GM21447 (cell line): ENCODE data around the gene SAMD4B.
"Not testable (repeated sequence)": the region's sequence is repeated elsewhere in the genome, so short reads cannot be mapped to it uniquely, and the experiment has no call there.

Experiments
- ATAC-seq: cut with Tn5 transposase; IDR thresholded peaks from one replicate; pipeline ENCODE4 v1.9.1; 2021; ENCODE audit not compliant: unreplicated experiment

The SAMD4B gene

DNA sequence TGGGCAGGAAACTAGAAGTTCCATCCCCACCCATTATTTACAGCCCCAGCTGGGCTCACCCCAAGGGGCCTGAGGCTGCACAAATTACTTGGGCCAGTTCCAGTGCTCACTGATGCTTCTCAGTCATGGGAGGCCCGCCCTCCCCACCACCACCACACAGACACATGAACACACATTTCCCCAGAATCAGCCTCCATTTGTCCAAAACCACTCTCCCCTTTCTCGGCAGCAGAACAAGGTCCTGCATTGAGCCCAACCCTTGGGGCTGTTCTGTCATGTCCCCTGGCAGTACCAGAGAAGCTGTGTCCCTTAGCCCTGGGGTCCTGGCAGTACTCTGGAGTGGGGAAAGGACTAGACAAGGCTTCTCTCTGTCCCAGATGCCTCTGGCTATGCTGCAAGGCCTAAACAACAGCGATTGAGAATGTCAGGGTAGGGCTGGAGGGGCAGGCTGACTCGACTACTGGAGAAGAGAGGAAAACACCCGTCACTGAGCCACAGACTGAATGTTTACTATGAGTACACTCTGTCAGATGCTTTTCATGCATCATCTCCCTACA is 21.8 kb downstream of the SAMD4B start:
- ATAC-seq = no peak

- ATAC-seq = no peak
These were observed 23.3 kb downstream of the SAMD4B start for GRCh38 chr19:39365531-39365930.

GRCh38 chr19:39369200-39369599 is 27.0 kb downstream of the SAMD4B start:
- ATAC-seq = no peak

- ATAC-seq = no peak
These were observed 28.5 kb downstream of the SAMD4B start for GRCh38 chr19:39370735-39371134.

- ATAC-seq = no peak
These were observed 30.0 kb downstream of the SAMD4B start for GRCh38 chr19:39372047-39372802.

GRCh38 chr19:39372941-39373340 is 30.7 kb downstream of the SAMD4B start:
- ATAC-seq = no peak

- ATAC-seq = no peak
These were observed 33.7 kb downstream of the SAMD4B start for GRCh38 chr19:39375929-39376328.

DNA sequence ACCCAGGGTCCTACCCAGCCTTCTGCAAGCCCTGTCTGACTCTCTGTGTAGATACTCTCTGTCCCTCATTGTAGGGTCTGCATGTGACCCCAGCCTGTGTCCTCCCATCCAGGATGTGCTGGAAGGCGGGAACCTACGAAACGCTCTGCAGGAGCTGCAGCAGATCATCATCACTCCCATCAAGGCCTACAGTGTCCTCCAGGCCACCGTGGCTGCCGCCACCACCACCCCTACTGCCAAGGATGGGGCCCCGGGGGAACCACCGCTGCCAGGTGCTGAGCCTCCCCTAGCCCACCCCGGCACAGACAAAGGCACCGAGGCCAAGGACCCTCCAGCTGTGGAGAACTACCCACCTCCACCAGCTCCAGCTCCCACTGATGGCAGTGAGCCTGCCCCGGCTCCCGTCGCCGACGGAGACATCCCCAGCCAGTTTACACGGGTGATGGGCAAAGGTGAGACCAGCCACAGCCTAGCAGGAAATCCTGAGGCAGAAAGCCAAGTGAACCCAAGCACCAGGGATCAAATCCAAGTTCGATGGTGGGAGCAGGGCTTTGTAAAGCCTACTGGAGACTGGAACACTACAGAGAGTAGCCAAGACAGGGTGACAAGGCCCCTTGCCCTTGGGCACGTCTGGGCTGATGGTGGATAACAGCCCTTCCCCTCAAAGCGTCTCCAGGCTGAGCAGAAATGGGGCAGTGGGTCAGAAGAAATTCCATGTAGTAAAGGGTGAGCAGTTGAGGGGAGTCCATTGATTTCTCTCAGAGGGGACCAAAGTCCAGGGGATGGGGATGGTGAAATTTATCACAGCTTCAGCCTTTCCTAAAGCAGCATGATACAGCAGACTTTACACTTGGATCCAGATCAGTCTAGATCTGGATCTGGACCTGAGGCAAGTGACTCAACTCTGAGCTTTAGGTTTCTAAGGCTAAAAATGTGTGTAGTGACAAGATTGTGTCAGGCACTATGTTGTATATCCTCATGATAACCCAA is 35.4 kb downstream of the SAMD4B start:
- ATAC-seq = no peak

- ATAC-seq = not testable (repeated sequence)
These were observed 37.1 kb downstream of the SAMD4B start for GRCh38 chr19:39379366-39379765.

- ATAC-seq = no peak
These were observed 37.7 kb downstream of the SAMD4B start for GRCh38 chr19:39379865-39380396.

GRCh38 chr19:39380521-39381502 is 38.6 kb downstream of the SAMD4B start:
- no peak for ATAC-seq

DNA sequence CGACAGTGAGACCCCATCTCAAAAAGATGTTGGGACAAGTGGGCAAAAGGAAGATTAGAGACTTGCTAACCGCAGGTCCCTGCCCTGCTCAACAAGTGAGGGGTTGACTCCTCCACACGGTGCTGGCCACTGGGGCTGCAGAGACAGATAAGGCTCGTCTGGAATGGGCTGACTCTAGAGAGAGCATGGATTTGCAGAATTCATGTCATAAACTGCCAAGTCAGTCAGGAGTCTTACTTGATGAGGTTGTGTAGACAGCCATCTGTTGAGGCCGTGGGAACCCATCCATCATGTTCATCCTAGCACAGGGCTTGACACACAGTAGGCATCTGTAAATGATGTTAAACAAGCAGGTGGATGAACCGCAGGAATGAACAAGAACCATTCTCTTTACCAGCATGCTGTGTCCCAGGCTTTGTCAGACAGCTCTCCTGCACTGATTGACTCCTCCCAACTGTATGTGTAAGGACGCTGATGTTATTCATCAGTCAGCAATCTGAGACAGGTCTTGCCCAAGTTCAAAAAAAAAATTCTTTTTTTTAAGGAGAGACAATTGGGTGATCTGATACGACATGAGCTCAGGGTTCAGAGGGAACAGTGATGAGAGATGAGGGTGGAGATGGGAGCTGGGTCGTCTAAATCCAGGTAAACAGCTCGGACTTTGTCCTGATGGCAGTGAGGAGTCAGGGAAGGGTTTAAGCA is 39.8 kb downstream of the SAMD4B start:
- no peak for ATAC-seq

DNA sequence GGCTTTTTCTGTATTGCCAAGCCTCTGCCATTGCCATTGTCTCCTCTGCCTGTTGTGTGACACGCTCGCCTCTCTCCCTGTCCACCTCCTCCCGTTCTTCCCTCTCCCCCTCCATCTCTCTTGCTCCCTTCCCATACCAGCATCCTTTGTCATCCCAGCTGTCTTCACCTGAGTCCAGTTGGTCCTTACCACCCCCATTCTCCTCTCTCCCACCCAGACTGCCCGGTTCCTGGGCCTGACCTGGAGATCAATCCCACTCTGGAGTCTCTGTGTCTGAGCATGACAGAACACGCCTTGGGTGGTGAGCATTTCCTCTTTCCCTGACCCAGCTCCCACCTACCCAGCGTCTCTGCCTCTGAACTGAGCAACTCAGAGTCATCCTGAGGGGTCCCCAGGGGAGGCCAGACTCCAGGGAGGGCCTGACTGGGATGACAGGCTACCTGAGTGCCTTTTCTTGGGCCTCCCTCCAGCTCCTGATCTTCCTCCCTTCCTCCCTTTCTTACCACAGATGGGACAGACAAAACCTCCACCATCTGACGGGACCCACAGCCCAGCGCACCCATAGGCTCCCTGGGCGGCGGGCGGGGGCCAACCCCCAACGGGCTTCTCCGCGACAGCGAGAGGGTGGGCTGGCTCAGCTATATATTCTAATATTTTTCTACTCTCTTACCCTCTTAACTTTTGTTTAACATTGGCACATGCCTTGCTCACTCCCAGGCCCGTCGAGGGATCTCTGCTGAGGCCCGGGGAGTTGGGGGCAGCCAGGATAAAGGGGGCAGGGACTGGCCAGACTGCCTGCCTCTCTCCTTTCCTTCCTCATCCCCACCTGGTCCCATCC is 41.0 kb downstream of the SAMD4B start:
- no peak for ATAC-seq

DNA sequence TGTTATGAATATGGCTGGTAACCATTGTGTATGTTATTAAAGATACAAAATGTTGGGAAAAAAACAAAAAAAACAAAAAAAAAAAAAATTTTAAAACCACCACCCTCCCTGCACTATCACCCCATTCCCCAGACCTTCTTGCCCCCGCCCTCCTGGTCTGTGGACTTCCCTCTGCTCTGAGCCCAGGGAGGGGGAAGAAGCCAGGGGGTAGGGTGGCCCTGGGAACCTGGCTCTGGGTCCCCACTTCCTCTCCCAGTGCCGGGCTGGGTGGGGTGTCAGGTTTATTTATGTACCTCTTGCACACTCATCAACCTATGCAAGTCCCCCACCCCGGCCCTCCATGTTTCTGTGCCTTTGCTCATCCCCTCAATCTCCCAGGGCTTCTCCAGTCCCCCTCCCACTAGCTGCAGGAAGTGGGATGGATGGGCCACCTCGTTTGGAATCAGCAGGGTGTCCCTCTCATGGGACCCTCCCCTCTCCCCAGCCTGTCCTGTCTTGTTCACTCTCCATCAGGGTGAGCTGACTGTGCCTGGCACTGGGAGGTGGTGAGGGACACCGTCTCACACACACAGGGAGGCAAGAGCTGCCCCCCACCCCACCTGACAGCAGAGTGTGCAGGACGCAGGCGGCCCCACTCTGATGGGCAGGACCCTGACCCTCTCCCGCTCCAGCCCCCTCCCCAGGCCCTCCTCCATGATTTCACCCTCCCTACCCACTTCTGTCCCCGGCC is 42.8 kb downstream of the SAMD4B start:
- ATAC-seq = no peak

DNA sequence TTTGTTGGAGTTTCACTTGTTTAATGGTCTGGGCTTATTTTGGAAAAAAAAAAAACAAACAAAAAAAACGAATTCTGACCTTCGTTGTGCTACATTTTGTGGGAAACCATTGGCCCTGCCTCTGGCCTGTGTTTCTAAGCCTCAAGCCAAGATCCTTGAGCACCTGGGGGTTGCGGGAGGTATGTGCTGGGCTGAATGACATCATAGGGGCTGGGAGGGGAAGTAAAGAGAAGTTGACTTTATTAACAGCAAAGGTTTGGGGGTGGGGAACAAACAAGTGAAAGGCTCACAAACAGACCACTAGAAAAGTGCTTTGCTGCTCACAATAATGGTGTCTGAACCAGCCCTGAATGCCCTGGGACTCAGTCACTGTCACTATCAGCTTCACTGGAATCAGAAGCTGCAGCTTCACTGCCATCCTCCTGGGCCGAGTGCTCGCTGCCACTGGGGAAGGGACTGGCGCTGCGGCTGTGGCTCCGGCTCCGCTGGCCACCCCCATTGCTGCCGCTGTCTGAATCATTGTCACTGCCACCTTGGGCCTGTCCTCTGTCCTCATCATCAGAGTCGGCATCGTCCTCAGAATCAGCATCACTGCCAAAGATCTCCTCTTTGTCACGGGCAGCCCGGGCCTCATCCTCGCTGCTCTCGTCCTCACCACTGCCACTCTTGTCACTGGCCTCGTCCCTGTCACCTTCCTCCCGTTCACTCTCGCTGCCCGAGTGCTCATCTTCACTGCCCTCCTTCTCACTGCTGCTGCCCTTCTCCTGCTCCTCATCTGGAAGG is 43.6 kb downstream of the SAMD4B start:
- ATAC-seq = no peak

- no peak for ATAC-seq
These were observed 44.3 kb downstream of the SAMD4B start for GRCh38 chr19:39386557-39386956.

- no peak for ATAC-seq
These were observed 46.4 kb downstream of the SAMD4B start for GRCh38 chr19:39388657-39389056.
